GM23338 (cell line): Measurements from ENCODE around the gene UPK1A. TPM values are rescaled to one million over a fixed set of nuclear protein-coding genes. Genes with fewer than 3 reads are reported as not detected.

Experiments
- ATAC-seq: fragments of 200-7000 bp; cut with Tn5 transposase; 3 replicates; pipeline ENCODE4 v1.9.1; 2020
- DNase-seq: peaks from one replicate; pipeline ENCODE4 v3.0.0-alpha.2; 2015; ENCODE audit warnings: low spot score
- H2AFZ ChIP-seq: fragments of 200-600 bp; sonication (generic); 2 replicates; pipeline ENCODE4 v1.8.0; 2016; ENCODE audit warnings: antibody characterized with exemption, mild to moderate bottlenecking, moderate library complexity
- H3F3A ChIP-seq: fragments of 200-600 bp; sonication (generic); replicated peaks from 2 replicates; pipeline ENCODE4 v1.8.0; 2017; ENCODE audit warnings: antibody characterized with exemption, mixed run types, low read depth
- H3K27ac ChIP-seq: fragments of 200-600 bp; sonication (generic); 2 replicates; pipeline ENCODE4 v1.6.1; 2016; ENCODE audit warnings: low read depth
- H3K27me3 ChIP-seq: fragments of 200-600 bp; sonication (generic); 2 replicates; pipeline ENCODE4 v1.8.0; 2016; ENCODE audit warnings: mild to moderate bottlenecking, mixed run types, moderate library complexity; ENCODE audit not compliant: insufficient read depth
- H3K36me3 ChIP-seq: fragments of 200-600 bp; sonication (generic); 2 replicates; pipeline ENCODE4 v1.8.0; 2016; ENCODE audit warnings: mild to moderate bottlenecking; ENCODE audit not compliant: insufficient read depth
- H3K4me1 ChIP-seq: fragments of 200-600 bp; sonication (generic); 2 replicates; pipeline ENCODE4 v1.8.0; 2016; ENCODE audit warnings: mild to moderate bottlenecking, moderate library complexity; ENCODE audit not compliant: insufficient read depth
- H3K4me2 ChIP-seq: fragments of 200-600 bp; sonication (generic); 2 replicates; pipeline ENCODE4 v1.7.1; 2017; ENCODE audit warnings: mixed run types
- H3K4me3 ChIP-seq: fragments of 200-600 bp; sonication (generic); 2 replicates; pipeline ENCODE4 v1.6.1; 2016; ENCODE audit warnings: mixed run types
- H3K79me2 ChIP-seq: fragments of 200-600 bp; sonication (generic); replicated peaks from 2 replicates; pipeline ENCODE4 v1.8.0; 2017; ENCODE audit warnings: mild to moderate bottlenecking; ENCODE audit not compliant: insufficient read depth
- H3K9me2 ChIP-seq: fragments of 200-600 bp; sonication (generic); 2 replicates; pipeline ENCODE4 v1.8.0; 2017; ENCODE audit not compliant: insufficient read depth
- H4K20me1 ChIP-seq: fragments of 200-600 bp; sonication (generic); replicated peaks from 2 replicates; pipeline ENCODE4 v1.8.0; 2017; ENCODE audit warnings: mild to moderate bottlenecking; ENCODE audit not compliant: insufficient read depth
- H3K27ac Mint-ChIP-seq: 2 replicates; pipeline ENCODE4 v1.8.0; 2020; ENCODE audit warnings: inconsistent platforms, mild to moderate bottlenecking, moderate library complexity, mixed read lengths
- H3K27me3 Mint-ChIP-seq: 3 replicates; pipeline ENCODE4 v1.8.0; 2022; ENCODE audit warnings: low read depth, mild to moderate bottlenecking, moderate library complexity, mixed read lengths, inconsistent platforms; ENCODE audit not compliant: insufficient read depth, poor library complexity
- H3K36me3 Mint-ChIP-seq: 3 replicates; pipeline ENCODE4 v1.8.0; 2021; ENCODE audit warnings: low read depth, mild to moderate bottlenecking, inconsistent platforms, moderate library complexity, mixed read lengths
- H3K4me1 Mint-ChIP-seq: 3 replicates; pipeline ENCODE4 v1.8.0; 2020; ENCODE audit warnings: mild to moderate bottlenecking, inconsistent platforms, mixed read lengths
- H3K4me3 Mint-ChIP-seq: 3 replicates; pipeline ENCODE4 v1.8.0; 2021; ENCODE audit warnings: moderate library complexity, mild to moderate bottlenecking, inconsistent platforms, mixed read lengths
- H3K9me3 Mint-ChIP-seq: 3 replicates; pipeline ENCODE4 v1.8.0; 2020; ENCODE audit warnings: moderate library complexity, mild to moderate bottlenecking, inconsistent platforms, mixed read lengths
- CREB1 ChIP-seq: fragments of 250-450 bp; sonication (Bioruptor Pico); IDR thresholded peaks from 2 replicates; pipeline ENCODE4 v1.5.0; 2020; ENCODE audit warnings: low read depth, mild to moderate bottlenecking, moderate library complexity
- CTCF ChIP-seq, 2 experiments: fragments of 200-600 bp in 1 of 2; sonication (generic) in 1 of 2; conservative IDR thresholded peaks; 2 replicates each; pipeline versions ENCODE4 v1.5.1 to v1.6.1; 2016 to 2017; ENCODE audit warnings: antibody characterized with exemption in 2 of 2, low read depth in 2 of 2, mild to moderate bottlenecking in 2 of 2, moderate library complexity in 1 of 2
- ETS1 ChIP-seq: IDR thresholded peaks from 2 replicates; pipeline ENCODE4 v1.6.1; 2016; ENCODE audit warnings: antibody characterized with exemption
- EZH2 ChIP-seq: fragments of 200-600 bp; sonication (generic); IDR thresholded peaks from one replicate; pipeline ENCODE4 v1.8.0; 2017; ENCODE audit warnings: antibody characterized with exemption, mild to moderate bottlenecking, low read depth; ENCODE audit not compliant: unreplicated experiment
- EZH2phosphoT487 ChIP-seq: fragments of 200-600 bp; sonication (generic); IDR thresholded peaks from one replicate; pipeline ENCODE4 v1.8.1; 2018; ENCODE audit warnings: antibody characterized with exemption; ENCODE audit not compliant: unreplicated experiment
- JUNB ChIP-seq: IDR thresholded peaks from one replicate; pipeline ENCODE4 v1.6.1; 2016; ENCODE audit warnings: antibody characterized with exemption; ENCODE audit not compliant: unreplicated experiment
- NANOG ChIP-seq: IDR thresholded peaks from 2 replicates; pipeline ENCODE4 v1.6.1; 2016; ENCODE audit warnings: antibody characterized with exemption, borderline replicate concordance
- POLR2AphosphoS5 ChIP-seq: IDR thresholded peaks from 2 replicates; pipeline ENCODE4 v1.6.1; 2016; ENCODE audit warnings: antibody characterized with exemption, low read depth
- STAT1 ChIP-seq: IDR thresholded peaks from one replicate; pipeline ENCODE4 v1.6.1; 2016; ENCODE audit warnings: antibody characterized with exemption; ENCODE audit not compliant: unreplicated experiment
- ZNF114 ChIP-seq: fragments of 250-450 bp; sonication (Bioruptor Pico); IDR thresholded peaks from 2 replicates; pipeline ENCODE4 v1.5.0; 2020; ENCODE audit warnings: mild to moderate bottlenecking, moderate library complexity
- ZNF462 ChIP-seq: fragments of 250-450 bp; sonication (Bioruptor Pico); IDR thresholded peaks from 2 replicates; pipeline ENCODE4 v1.5.0; 2020; ENCODE audit warnings: mild to moderate bottlenecking, moderate library complexity
- polyA plus RNA-seq: library from polyadenylated mRNA; unstranded; fragments of >200 nt; fragmentation: Nextera tagmentation; extraction: Ambion mirVana; gene quantifications from 2 replicates; pipeline ENCODE4 v1.2.1, GENCODE V29; 2016
- total RNA-seq: library from RNA; depleted of rRNA; stranded (reverse); fragments of >200 nt; shearing (Covaris generic); gene quantifications from 2 replicates; pipeline ENCODE4 v1.2.3, GENCODE V29; 2014

UPK1A gene
- total and polyA plus RNA-seq, 2 experiments from 2014 or later: 0.42 to 1.5 TPM

- Mint-ChIP-seq H3K4me1 (peaks cover 3% of the 10 kb centered on the region; the same call in 1 of the 3 replicates), H3K36me3 (no peaks in the 10 kb centered on the region), H3K9me3 (no peaks in the 10 kb centered on the region; the same call in 2 of the 3 replicates), H3K27ac (no peak overlapping the region), H3K4me3 (no peak overlapping the region), H3K27me3 (peaks cover 15% of the 10 kb centered on the region)
- Histone ChIP-seq H2AFZ (no peak overlapping the region), H3K9me2 (no peaks in the 10 kb centered on the region), H3K4me3 (no peak overlapping the region), H3K4me1 (no peaks in the 10 kb centered on the region), H3K27me3 (no peaks in the 10 kb centered on the region), H4K20me1 (no peaks in the 10 kb centered on the region), H3F3A (no peaks in the 10 kb centered on the region), H3K27ac (no peak overlapping the region), H3K36me3 (no peaks in the 10 kb centered on the region), H3K4me2 (no peak overlapping the region), H3K79me2 (no peaks in the 10 kb centered on the region)
- no peak for TF ChIP-seq NANOG
- TF ChIP-seq JUNB: no peak
- TF ChIP-seq POLR2AphosphoS5: no peak
- TF ChIP-seq ETS1: no peak
- TF ChIP-seq EZH2: no peak
- ATAC-seq (no peak), DNase-seq (no peak)
Measured at GRCh38 chr19:35665157-35665556, 1.2 kb upstream of the UPK1A start.

- peaks cover 3% of the 10 kb centered on the region; the same call in 1 of the 3 replicates for H3K4me1 Mint-ChIP-seq
- H3K9me3 Mint-ChIP-seq: no peaks in the 10 kb centered on the region; the same call in 2 of the 3 replicates
- Histone ChIP-seq H2AFZ (no peak overlapping the region), H3K4me3 (no peak overlapping the region), H3K9me2 (no peaks in the 10 kb centered on the region), H3K36me3 (no peaks in the 10 kb centered on the region), H3K27me3 (no peaks in the 10 kb centered on the region), H3K4me1 (no peaks in the 10 kb centered on the region), H3K27ac (no peak overlapping the region), H4K20me1 (no peaks in the 10 kb centered on the region), H3K4me2 (no peak overlapping the region), H3F3A (no peaks in the 10 kb centered on the region), H3K79me2 (no peaks in the 10 kb centered on the region)
- no peaks in the 10 kb centered on the region for H3K36me3 Mint-ChIP-seq
- TF ChIP-seq EZH2 (no peak), CREB1 (CRISPR knock-in tag) (no peak), EZH2phosphoT487 (no peak), ETS1 (no peak), STAT1 (no peak), CTCF (conservative IDR thresholded peaks at IDR 0.05; ENCODE audit: low read depth in 2 of 2) (no peak), POLR2AphosphoS5 (no peak), ZNF462 (CRISPR knock-in tag) (no peak), JUNB (no peak), ZNF114 (CRISPR knock-in tag) (no peak)
- H3K27ac Mint-ChIP-seq: no peak overlapping the region
- H3K4me3 Mint-ChIP-seq: no peak overlapping the region
- no peak for DNase-seq
- ATAC-seq: no peak
- peaks cover 15% of the 10 kb centered on the region for H3K27me3 Mint-ChIP-seq
Measured at GRCh38 chr19:35665604-35666003, 713 bp upstream of the UPK1A start.
